ENCODE measurements around the gene RELB.
A peak's percentile ranks its signal among the peaks of the same experiment; 100 is the strongest.
"Not testable (repeated sequence)": the region's sequence is repeated elsewhere in the genome, so short reads cannot be mapped to it uniquely, and the experiment has no call there.

The RELB gene

GRCh38 chr19:45001087-45001739 lies at the start of gene RELB:
TSS of gene RELB (plus strand) at chr19:45001464. CDS start at chr19:45001580, 116 bp downstream.
- CTCF ChIA-PET = interaction anchor here (0.9 to 1.1 kb wide), 4 partner anchors 12 to 58 kb away, joined by 3 read pairs; no protein-coding TSS in a partner anchor
- peak within 1 kb of the TSS; percentile 100 for H3K27ac Mint-ChIP-seq

GRCh38 chr19:44954278-44954648 lies 47.0 kb upstream of the RELB start:
- CTCF ChIA-PET = interaction anchor here (0.8 to 1.7 kb wide), 2 partner anchors 50 to 108 kb away, joined by 3 to 14 read pairs; partner anchors contain the start of genes APOE and NECTIN2
- Mint-ChIP-seq H3K27me3 (no peaks in the 10 kb centered on the region), H3K4me3 (peak overlapping the region; percentile 89), H3K27ac (peak overlapping the region; percentile 97), H3K9me3 (no peaks in the 10 kb centered on the region), H3K4me1 (peaks cover 40% of the 10 kb centered on the region), H3K36me3 (no peaks in the 10 kb centered on the region)
- DNase-seq = no peak

More at GRCh38 chr19:45001087-45001739, at the start of gene RELB:
- peaks cover 5% of the 10 kb centered on the region for H3K36me3 Mint-ChIP-seq
- peak within 1 kb of the TSS; percentile 96 for H3K4me3 Mint-ChIP-seq
- DNase-seq = peak; percentile 94
- H3K4me1 Mint-ChIP-seq = peaks cover 14% of the 10 kb centered on the region
- no peaks in the 10 kb centered on the region for H3K27me3 Mint-ChIP-seq
- H3K9me3 Mint-ChIP-seq = no peaks in the 10 kb centered on the region

- Mint-ChIP-seq H3K9me3 (no peaks in the 10 kb centered on the region), H3K27me3 (no peaks in the 10 kb centered on the region), H3K4me3 (peak within 1 kb of the TSS; percentile 89), H3K27ac (peak within 1 kb of the TSS; percentile 97), H3K4me1 (peaks cover 43% of the 10 kb centered on the region), H3K36me3 (peaks cover 1% of the 10 kb centered on the region)
- DNase-seq = peak; percentile 97
- CTCF ChIA-PET = interaction anchor here (0.8 to 1.7 kb wide), 2 partner anchors 50 to 109 kb away, joined by 3 to 14 read pairs; partner anchors contain the start of genes APOE and NECTIN2
Measured at GRCh38 chr19:44954649-44955504, 46.4 kb upstream of the RELB start, which contains the start of gene CLPTM1. TSS of gene CLPTM1 (plus strand) at chr19:44955380. CDS start at chr19:44955396, 16 bp downstream.

GRCh38 chr19:44955505-44956439 lies 45.5 kb upstream of the RELB start:
- no peak for DNase-seq
- H3K9me3 Mint-ChIP-seq = no peaks in the 10 kb centered on the region
- peaks cover 43% of the 10 kb centered on the region for H3K4me1 Mint-ChIP-seq
- peak overlapping the region; percentile 71 for H3K27ac Mint-ChIP-seq
- peak overlapping the region; percentile 89 for H3K4me3 Mint-ChIP-seq
- peaks cover 2% of the 10 kb centered on the region for H3K36me3 Mint-ChIP-seq
- CTCF ChIA-PET = interaction anchor here (0.7 kb wide), 1 partner anchor 104 kb away, joined by 3 read pairs; no protein-coding TSS in a partner anchor
- H3K27me3 Mint-ChIP-seq = no peaks in the 10 kb centered on the region

GRCh38 chr19:44957526-44957925 lies 43.7 kb upstream of the RELB start:
- Mint-ChIP-seq H3K9me3 (no peaks in the 10 kb centered on the region), H3K36me3 (peaks cover 11% of the 10 kb centered on the region), H3K27me3 (no peaks in the 10 kb centered on the region), H3K4me1 (peaks cover 43% of the 10 kb centered on the region), H3K27ac (no peak overlapping the region), H3K4me3 (no peak overlapping the region)
- CTCF ChIA-PET = interaction anchor here (1.0 kb wide), 1 partner anchor 159 kb away, joined by 3 read pairs; no protein-coding TSS in a partner anchor
- no peak for DNase-seq

- CTCF ChIA-PET = interaction anchor here (1.0 kb wide), 1 partner anchor 159 kb away, joined by 3 read pairs; no protein-coding TSS in a partner anchor
- peak overlapping the region; percentile 61 for H3K27ac Mint-ChIP-seq
- no peak for DNase-seq
- H3K9me3 Mint-ChIP-seq = no peaks in the 10 kb centered on the region
- no peak overlapping the region for H3K4me3 Mint-ChIP-seq
- H3K27me3 Mint-ChIP-seq = no peaks in the 10 kb centered on the region
- peaks cover 12% of the 10 kb centered on the region for H3K36me3 Mint-ChIP-seq
- peaks cover 41% of the 10 kb centered on the region for H3K4me1 Mint-ChIP-seq
Measured at GRCh38 chr19:44958090-44958489, 43.2 kb upstream of the RELB start.

- H3K27ac Mint-ChIP-seq = no peak overlapping the region
- H3K9me3 Mint-ChIP-seq = no peaks in the 10 kb centered on the region
- peaks cover 16% of the 10 kb centered on the region for H3K36me3 Mint-ChIP-seq
- H3K27me3 Mint-ChIP-seq = no peaks in the 10 kb centered on the region
- peaks cover 30% of the 10 kb centered on the region for H3K4me1 Mint-ChIP-seq
- no peak overlapping the region for H3K4me3 Mint-ChIP-seq
- CTCF ChIA-PET = interaction anchor here (0.8 kb wide), 1 partner anchor 242 kb away, joined by 3 read pairs; no protein-coding TSS in a partner anchor
- no peak for DNase-seq
Measured at GRCh38 chr19:44959691-44960090, 41.6 kb upstream of the RELB start.

- H3K4me1 Mint-ChIP-seq = peaks cover 24% of the 10 kb centered on the region
- no peak for DNase-seq
- H3K27me3 Mint-ChIP-seq = no peaks in the 10 kb centered on the region
- no peak overlapping the region for H3K4me3 Mint-ChIP-seq
- H3K36me3 Mint-ChIP-seq = peaks cover 19% of the 10 kb centered on the region
- CTCF ChIA-PET = no interaction called here
- no peaks in the 10 kb centered on the region for H3K9me3 Mint-ChIP-seq
- no peak overlapping the region for H3K27ac Mint-ChIP-seq
Measured at GRCh38 chr19:44960906-44961728, 40.1 kb upstream of the RELB start.

GRCh38 chr19:44961821-44962220 lies 39.4 kb upstream of the RELB start:
- no peaks in the 10 kb centered on the region for H3K27me3 Mint-ChIP-seq
- peaks cover 19% of the 10 kb centered on the region for H3K36me3 Mint-ChIP-seq
- CTCF ChIA-PET = no interaction called here
- no peak for DNase-seq
- H3K9me3 Mint-ChIP-seq = no peaks in the 10 kb centered on the region
- H3K4me3 Mint-ChIP-seq = no peak overlapping the region
- H3K27ac Mint-ChIP-seq = no peak overlapping the region
- H3K4me1 Mint-ChIP-seq = peaks cover 17% of the 10 kb centered on the region

- no peak for DNase-seq
- Mint-ChIP-seq H3K4me3 (no peak overlapping the region), H3K27me3 (no peaks in the 10 kb centered on the region), H3K36me3 (peaks cover 14% of the 10 kb centered on the region), H3K9me3 (no peaks in the 10 kb centered on the region), H3K27ac (no peak overlapping the region), H3K4me1 (no peaks in the 10 kb centered on the region)
- CTCF ChIA-PET = no interaction called here
Measured at GRCh38 chr19:44968118-44968517, 33.1 kb upstream of the RELB start.

GRCh38 chr19:44968670-44969069 lies 32.6 kb upstream of the RELB start:
- no peaks in the 10 kb centered on the region for H3K9me3 Mint-ChIP-seq
- H3K36me3 Mint-ChIP-seq = peaks cover 17% of the 10 kb centered on the region
- no peaks in the 10 kb centered on the region for H3K27me3 Mint-ChIP-seq
- CTCF ChIA-PET = no interaction called here
- H3K4me1 Mint-ChIP-seq = no peaks in the 10 kb centered on the region
- H3K27ac Mint-ChIP-seq = no peak overlapping the region
- no peak overlapping the region for H3K4me3 Mint-ChIP-seq
- DNase-seq = no peak

- Mint-ChIP-seq H3K27me3 (no peaks in the 10 kb centered on the region), H3K4me3 (no peak overlapping the region), H3K36me3 (peaks cover 20% of the 10 kb centered on the region), H3K27ac (no peak overlapping the region), H3K9me3 (no peaks in the 10 kb centered on the region), H3K4me1 (no peaks in the 10 kb centered on the region)
- CTCF ChIA-PET = no interaction called here
- no peak for DNase-seq
Measured at GRCh38 chr19:44969437-44969836, 31.8 kb upstream of the RELB start.

GRCh38 chr19:44971451-44971850 lies 29.8 kb upstream of the RELB start:
- not testable (repeated sequence) for H3K27me3 Mint-ChIP-seq, H3K9me3 Mint-ChIP-seq, DNase-seq, H3K27ac Mint-ChIP-seq, H3K4me3 Mint-ChIP-seq, H3K4me1 Mint-ChIP-seq
- peaks cover 24% of the 10 kb centered on the region for H3K36me3 Mint-ChIP-seq
- CTCF ChIA-PET = interaction anchor here (0.6 to 1.2 kb wide), 2 partner anchors 17 to 82 kb away, joined by 3 to 4 read pairs; no protein-coding TSS in a partner anchor
